ENCODE data around the gene MFAP2.

Gene MFAP2

DNA sequence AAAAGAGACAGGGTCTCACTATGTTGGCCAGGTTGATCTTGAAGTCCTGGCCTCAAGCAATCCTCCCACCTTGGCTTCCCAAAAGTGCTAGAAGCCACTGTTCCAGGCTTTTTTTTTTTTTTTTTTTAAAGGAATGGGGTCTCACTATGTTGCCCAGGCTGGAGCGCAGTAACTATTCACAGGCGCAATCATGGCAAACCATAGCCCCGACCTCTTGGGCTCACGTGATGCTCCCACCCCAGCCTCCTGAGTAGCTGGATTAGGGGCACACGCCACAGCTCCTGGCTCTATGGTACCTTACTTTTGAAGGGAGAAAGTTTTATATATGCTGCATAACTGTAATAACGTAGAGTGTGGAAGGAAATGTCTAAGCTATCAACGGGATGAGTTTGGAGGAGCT, 37.0 kb upstream of the MFAP2 start:
- Mint-ChIP-seq H3K27me3 (ENCODE audit: low read depth, poor library complexity) (peaks cover 10% of the 10 kb centered on the region), H3K4me1 (peaks cover 27% of the 10 kb centered on the region), H3K27ac (no peak overlapping the region), H3K9me3 (no peaks in the 10 kb centered on the region), H3K36me3 (ENCODE audit: low read depth) (peaks cover 49% of the 10 kb centered on the region), H3K4me3 (no peak overlapping the region)
- TF ChIP-seq, protein P1, sequence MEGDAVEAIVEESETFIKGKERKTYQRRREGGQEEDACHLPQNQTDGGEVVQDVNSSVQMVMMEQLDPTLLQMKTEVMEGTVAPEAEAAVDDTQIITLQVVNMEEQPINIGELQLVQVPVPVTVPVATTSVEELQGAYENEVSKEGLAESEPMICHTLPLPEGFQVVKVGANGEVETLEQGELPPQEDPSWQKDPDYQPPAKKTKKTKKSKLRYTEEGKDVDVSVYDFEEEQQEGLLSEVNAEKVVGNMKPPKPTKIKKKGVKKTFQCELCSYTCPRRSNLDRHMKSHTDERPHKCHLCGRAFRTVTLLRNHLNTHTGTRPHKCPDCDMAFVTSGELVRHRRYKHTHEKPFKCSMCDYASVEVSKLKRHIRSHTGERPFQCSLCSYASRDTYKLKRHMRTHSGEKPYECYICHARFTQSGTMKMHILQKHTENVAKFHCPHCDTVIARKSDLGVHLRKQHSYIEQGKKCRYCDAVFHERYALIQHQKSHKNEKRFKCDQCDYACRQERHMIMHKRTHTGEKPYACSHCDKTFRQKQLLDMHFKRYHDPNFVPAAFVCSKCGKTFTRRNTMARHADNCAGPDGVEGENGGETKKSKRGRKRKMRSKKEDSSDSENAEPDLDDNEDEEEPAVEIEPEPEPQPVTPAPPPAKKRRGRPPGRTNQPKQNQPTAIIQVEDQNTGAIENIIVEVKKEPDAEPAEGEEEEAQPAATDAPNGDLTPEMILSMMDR (IDR thresholded peaks at IDR 0.05) = no peak
- DNase-seq = no peak

DNA sequence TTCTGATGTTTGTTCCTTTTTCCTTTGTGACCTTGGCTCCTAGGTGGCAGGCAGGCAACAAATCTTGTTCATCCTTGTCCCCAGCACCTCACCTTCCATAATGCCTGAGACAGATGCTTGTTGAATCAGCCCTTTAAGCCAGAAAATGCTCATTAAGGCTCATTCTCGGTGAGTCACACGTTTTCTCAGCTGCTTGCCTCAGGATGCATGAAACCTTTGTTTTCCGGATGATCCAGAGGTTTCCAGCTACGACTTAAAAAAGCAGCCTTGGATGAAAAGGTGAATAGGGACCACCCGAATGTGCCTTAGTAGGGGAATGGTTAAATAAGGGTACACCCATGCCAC, 35.9 kb upstream of the MFAP2 start:
- Mint-ChIP-seq H3K9me3 (no peaks in the 10 kb centered on the region), H3K27me3 (ENCODE audit: low read depth, poor library complexity) (peaks cover 10% of the 10 kb centered on the region), H3K4me1 (peaks cover 34% of the 10 kb centered on the region), H3K4me3 (no peak overlapping the region), H3K36me3 (ENCODE audit: low read depth) (peaks cover 40% of the 10 kb centered on the region), H3K27ac (peak overlapping the region; percentile 4)
- no peak for DNase-seq
- TF ChIP-seq, protein P1 (IDR thresholded peaks at IDR 0.05) = no peak

GRCh38 chr1:17014671-17015567, 34.5 kb upstream of the MFAP2 start:
- peaks cover 29% of the 10 kb centered on the region for H3K36me3 Mint-ChIP-seq (ENCODE audit: low read depth)

GRCh38 chr1:17013491-17014320, 33.3 kb upstream of the MFAP2 start:
- no peak for DNase-seq
- TF ChIP-seq, protein P1 (IDR thresholded peaks at IDR 0.05) = no peak
- Mint-ChIP-seq H3K27me3 (ENCODE audit: low read depth, poor library complexity) (peaks cover 10% of the 10 kb centered on the region), H3K4me1 (peaks cover 47% of the 10 kb centered on the region), H3K27ac (no peak overlapping the region), H3K9me3 (no peaks in the 10 kb centered on the region), H3K4me3 (no peak overlapping the region), H3K36me3 (ENCODE audit: low read depth) (peaks cover 17% of the 10 kb centered on the region)

More at GRCh38 chr1:17014671-17015567, 34.5 kb upstream of the MFAP2 start:
- TF ChIP-seq, protein P1 (IDR thresholded peaks at IDR 0.05) = no peak
- Mint-ChIP-seq H3K9me3 (no peaks in the 10 kb centered on the region), H3K27ac (no peak overlapping the region), H3K4me1 (peaks cover 43% of the 10 kb centered on the region), H3K4me3 (no peak overlapping the region), H3K27me3 (ENCODE audit: low read depth, poor library complexity) (peaks cover 10% of the 10 kb centered on the region)
- DNase-seq = no peak

DNA sequence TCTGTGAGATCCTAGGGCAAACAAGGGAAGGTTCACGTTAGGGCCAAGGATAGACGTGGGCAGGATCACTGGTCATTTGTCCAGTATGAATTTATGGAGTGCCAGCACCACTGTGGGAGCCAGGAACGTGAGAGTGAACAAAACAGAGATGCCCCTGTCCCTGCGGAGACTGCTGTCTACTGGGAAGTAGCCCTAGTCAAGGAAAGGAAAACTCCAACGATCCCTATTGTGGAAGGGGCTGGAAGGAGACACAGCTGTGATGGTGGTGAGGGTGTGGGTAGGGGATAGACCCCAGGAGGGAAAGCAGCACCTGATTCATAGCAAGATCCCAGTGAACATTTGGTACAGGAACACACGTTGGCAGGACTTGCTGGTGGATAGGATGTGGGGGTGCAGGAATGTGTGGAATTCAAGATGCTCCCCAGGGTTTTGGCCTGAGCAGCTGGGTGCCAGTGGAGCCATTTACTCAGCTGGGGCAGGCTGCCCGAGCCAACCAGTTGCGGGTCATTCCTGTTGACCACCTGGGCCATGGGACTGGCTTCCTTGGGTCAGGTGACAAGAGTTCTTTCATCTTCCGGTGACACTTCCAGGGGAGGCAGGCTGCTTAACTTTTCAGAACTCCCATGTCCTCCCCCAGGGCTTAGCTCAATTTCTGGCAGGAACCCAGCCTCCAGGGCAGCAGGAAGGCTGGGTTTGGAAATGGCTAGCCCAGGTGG, 32.5 kb upstream of the MFAP2 start:
- Mint-ChIP-seq H3K27ac (no peak overlapping the region), H3K9me3 (no peaks in the 10 kb centered on the region), H3K4me3 (peak overlapping the region; percentile 84), H3K36me3 (ENCODE audit: low read depth) (peaks cover 11% of the 10 kb centered on the region), H3K27me3 (ENCODE audit: low read depth, poor library complexity) (peaks cover 10% of the 10 kb centered on the region), H3K4me1 (peaks cover 47% of the 10 kb centered on the region)
- TF ChIP-seq, protein P1 (IDR thresholded peaks at IDR 0.05) = no peak
- no peak for DNase-seq

Data from nephron progenitor cell (in vitro differentiated cells).